ENCODE results near the gene EIF4G1.
A peak's percentile ranks its signal among the peaks of the same experiment; 100 is the strongest.

The EIF4G1 gene

DNA sequence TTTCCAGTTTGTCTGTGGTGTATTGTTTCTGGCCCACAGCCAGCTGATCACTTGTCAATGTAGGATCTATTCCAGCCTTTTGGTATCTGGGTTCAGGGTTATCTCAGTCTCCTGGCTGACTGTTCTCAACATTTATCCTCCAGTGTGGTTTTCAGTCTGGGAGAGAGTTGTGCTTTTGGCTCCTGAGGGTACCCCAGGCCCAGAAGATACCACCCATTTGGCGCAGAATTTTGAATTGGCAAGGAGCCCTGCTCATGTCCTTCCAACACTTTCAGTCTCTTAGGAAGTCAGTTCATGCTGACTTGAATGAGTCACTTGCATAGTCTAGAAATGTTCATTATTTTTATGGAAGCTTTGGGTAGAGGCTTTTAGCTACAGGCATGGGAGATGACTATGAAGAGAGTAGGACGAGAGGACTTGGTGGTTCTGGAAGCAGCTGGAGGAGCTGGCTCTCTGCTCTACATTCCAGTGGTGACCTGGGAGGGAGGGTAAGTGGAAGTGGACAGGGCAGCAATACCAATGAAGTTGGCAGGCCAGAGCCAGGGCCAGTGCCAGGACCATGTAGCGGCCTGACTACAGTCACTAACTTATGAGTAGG is 54.3 kb downstream of the EIF4G1 start:
- peak; percentile 88 for DNase-seq (ENCODE audit: low read depth)

GRCh38 chr3:184371570-184372018 is 57.2 kb downstream of the EIF4G1 start:
- peak; percentile 88 for DNase-seq (ENCODE audit: low read depth)

- DNase-seq (ENCODE audit: low read depth): no peak
These were observed 58.0 kb downstream of the EIF4G1 start for GRCh38 chr3:184372296-184372821.

DNA sequence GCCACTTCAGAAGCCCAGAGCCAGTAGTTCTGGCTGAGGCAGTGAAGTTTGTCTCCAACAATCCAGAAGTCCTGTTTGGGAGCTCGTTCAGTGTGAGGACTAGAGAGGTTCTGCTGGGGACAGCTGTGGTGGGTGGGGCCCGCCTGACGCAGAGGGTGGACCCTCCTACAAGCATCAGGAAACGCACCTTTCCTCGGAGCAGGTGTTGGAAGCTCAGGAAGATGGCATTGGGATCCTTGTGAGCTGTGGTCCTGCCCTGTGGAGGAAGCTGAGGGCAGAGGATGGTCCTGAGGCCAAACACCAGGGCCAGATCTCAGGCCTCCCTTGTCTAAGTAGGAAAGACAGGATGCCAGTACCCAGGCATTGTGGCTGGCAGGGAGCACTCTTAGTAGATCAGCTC is 58.5 kb downstream of the EIF4G1 start:
- DNase-seq (ENCODE audit: low read depth): no peak

GRCh38 chr3:184373422-184373821 is 59.0 kb downstream of the EIF4G1 start:
- peak; percentile 57 for DNase-seq (ENCODE audit: low read depth)

DNA sequence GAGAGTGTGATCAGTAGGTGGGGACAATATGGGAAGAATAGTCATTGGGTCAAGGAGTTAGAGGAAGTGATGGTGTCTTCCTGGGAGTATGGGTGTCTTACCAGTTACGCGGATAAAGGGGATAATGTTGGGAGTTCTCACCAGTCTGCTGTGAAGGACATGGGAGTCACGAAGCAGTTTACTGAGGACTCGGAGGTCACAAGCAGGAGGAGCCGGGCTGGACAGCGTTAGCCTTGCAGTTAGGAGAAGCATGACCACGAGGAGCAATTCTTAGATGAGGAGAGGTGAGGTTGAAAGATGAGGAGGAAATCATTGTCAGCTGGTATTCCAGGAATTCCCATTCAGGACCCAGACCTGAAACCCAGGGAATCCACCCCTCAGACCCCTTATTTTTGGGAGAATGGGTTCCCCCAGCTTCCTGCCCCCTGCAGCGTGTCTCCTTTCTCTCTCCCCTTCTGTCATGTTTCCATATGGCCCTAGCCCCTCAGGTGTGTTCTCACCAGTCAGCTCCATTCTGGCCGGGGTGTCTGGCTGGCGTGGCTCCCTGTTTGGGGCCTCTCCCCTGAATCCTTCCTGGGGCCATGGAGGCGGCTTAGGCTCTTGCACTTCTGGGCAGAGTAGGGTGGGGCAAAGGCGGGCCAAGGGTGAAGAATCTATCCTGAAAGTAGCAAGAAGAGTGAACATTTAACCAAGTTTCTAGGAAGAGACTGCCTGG is 61.5 kb downstream of the EIF4G1 start:
- DNase-seq (ENCODE audit: low read depth): no peak

DNA sequence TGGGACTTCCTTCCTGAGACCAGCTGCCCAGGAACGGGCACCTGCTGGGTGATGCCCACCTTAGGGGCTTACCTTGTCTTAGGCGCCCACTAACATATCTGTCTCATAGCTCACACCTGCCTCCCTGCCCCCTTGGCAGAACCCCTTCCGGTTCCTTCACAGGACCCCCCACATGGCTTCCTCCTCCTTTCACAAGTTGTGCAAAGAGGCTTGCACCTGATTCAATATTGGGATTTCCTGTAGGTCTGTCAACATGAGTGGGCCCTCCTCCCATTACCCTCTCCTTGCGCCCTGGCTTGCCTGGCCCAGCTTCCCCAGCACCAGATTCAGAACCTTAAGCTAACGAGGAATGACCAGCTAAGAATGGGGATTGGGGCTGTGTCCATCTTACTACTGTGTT is 63.0 kb downstream of the EIF4G1 start:
- DNase-seq (ENCODE audit: low read depth): no peak

- no peak for DNase-seq (ENCODE audit: low read depth)
These were observed 63.6 kb downstream of the EIF4G1 start, which contains the start of gene THPO for GRCh38 chr3:184377882-184378445. Gene THPO, minus strand, starts transcription at chr3:184378207. Its CDS starts 1,948 bp downstream, at chr3:184376259.

- peak; percentile 62 for DNase-seq (ENCODE audit: low read depth)
These were observed 64.4 kb downstream of the EIF4G1 start for GRCh38 chr3:184378651-184379357.

DNA sequence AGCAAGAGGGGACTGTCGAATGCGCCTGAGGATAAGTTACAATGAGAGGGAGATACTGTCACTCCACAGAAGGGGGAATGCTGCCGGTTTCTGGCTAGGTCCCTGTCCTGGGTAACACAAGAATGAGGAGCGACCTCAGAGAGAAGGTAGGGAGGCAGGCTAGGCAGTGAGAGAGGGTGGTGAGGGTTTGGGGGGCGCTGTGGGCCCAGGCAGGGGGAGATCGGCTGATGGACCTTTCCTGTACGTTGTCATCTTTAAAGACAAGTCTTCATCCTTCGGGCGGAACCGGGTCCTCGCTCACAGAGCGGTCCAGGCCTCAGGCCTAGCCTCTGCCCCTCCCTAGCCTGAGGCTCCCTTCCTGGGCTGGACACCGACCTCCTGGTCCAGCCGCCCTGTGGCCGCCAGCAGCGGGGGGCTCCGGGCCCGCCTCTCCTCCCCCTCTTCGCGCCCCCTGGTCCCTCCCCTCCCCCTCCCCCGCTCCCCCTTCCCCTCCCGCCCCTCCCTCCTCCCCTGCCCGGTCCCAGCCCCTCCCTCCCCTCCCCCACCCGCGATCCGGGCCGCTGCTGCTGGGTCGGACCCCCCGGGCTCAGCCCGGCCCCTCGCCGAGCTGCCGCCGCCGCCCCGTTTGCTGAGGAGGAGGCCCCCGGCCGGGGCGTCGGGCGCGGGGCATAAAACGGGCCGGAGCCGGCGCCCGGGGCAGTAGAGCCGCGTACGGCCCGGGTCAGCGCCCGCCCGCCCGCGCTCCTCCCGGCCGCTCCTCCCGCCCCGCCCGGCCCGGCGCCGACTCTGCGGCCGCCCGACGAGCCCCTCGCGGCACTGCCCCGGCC is 65.2 kb downstream of the EIF4G1 start, which contains the start of gene CHRD:
Gene CHRD (plus strand): TSS at position 697 of the 827 bp plus-strand sequence. CDS start 265 bp downstream, outside the sequence.
- no peak for DNase-seq (ENCODE audit: low read depth)

- peak; percentile 61 for DNase-seq (ENCODE audit: low read depth)
These were observed 65.8 kb downstream of the EIF4G1 start for GRCh38 chr3:184380185-184380626.

DNA sequence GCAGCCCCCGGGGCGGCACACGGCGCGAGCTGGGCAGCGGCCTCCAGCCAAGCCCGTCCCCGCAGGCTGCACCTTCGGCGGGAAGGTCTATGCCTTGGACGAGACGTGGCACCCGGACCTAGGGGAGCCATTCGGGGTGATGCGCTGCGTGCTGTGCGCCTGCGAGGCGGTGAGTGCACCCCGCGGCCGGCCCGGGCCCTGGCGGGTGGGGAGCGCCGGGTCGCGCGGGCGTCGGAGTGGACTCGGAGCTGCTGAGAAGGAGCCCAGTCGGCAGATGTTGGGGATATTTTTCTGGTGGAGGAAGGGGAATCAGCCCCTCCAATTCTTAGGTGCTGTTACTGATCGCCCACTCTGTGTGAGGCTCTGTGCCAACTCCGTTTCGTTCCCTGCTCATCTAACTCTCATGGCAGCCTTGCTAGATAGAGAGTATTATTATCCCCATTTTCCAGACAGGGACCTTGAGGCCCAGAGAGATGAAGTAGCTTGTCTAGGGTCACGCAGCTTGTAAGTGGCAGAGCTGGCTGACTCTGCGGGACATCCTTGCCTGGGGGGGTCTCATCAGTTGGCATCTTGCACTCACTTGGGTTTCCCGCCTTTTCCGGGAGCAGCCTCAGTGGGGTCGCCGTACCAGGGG is 66.3 kb downstream of the EIF4G1 start:
- DNase-seq (ENCODE audit: low read depth): no peak

GRCh38 chr3:184381261-184382224 is 67.1 kb downstream of the EIF4G1 start:
- DNase-seq (ENCODE audit: low read depth): no peak

- no peak for DNase-seq (ENCODE audit: low read depth)
These were observed 68.1 kb downstream of the EIF4G1 start for GRCh38 chr3:184382326-184383032.

DNA sequence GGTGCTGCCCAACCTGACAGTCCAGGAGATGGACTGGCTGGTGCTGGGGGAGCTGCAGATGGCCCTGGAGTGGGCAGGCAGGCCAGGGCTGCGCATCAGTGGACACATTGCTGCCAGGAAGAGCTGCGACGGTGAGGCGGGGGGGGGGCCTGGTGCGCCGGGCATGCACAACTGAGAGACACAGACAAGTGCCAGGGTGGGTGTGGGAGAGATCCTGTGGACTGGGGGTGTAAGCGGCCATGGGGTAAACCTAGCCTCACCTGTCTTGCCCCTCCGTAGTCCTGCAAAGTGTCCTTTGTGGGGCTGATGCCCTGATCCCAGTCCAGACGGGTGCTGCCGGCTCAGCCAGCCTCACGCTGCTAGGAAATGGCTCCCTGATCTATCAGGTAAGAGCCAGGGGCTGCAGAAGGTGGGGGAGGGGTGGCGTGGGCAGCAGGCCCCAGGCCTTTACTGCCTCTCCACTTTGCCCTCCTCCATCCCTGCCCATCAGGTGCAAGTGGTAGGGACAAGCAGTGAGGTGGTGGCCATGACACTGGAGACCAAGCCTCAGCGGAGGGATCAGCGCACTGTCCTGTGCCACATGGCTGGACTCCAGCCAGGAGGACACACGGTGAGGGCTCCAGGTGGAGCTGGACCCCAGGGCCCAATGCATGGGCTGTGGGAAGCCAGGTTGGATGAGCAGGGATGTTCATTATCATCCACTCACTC is 68.8 kb downstream of the EIF4G1 start:
- no peak for DNase-seq (ENCODE audit: low read depth)

DNA sequence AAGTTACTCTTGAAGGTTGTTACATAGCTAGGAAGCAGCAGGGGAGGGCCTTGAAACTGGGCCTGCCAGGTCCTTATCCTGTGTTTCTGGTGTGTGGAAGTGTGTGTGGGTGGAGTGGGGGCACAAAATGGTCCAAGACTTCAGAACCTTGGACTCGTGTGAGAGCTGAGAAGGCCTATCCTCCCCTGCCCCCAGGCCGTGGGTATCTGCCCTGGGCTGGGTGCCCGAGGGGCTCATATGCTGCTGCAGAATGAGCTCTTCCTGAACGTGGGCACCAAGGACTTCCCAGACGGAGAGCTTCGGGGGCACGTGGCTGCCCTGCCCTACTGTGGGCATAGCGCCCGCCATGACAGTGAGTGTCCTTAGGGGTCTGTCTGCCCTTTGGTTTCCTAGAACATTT is 69.9 kb downstream of the EIF4G1 start:
- DNase-seq (ENCODE audit: low read depth): no peak

Data from EH (cell line).